Peyer's patch (tissue), 4 donors: Measurements from ENCODE around the gene SNX6.

Source experiments
- POLR2A ChIP-seq, 2 donors: fragments of 450-650 bp; IDR thresholded peaks; one replicate each; pipeline ENCODE4 v1.5.1; 2017; ENCODE audit warnings: antibody characterized with exemption in 2 of 2, mild to moderate bottlenecking in 2 of 2, moderate library complexity in 2 of 2
- TF ChIP-seq, protein P1 (sequence below), 6 experiments: fragments of 450-650 bp in 4 of 6; fragments of 200-600 bp in 2 of 6; sonication (generic) in 1 of 6; IDR thresholded peaks; one replicate each; pipeline ENCODE4 v1.5.1; 2017 to 2019; ENCODE audit warnings: antibody characterized with exemption in 6 of 6, mild to moderate bottlenecking in 3 of 6, moderate library complexity in 1 of 6

- no peak for TF ChIP-seq POLR2A (IDR thresholded peaks at IDR 0.05)
- TF ChIP-seq, protein P1, sequence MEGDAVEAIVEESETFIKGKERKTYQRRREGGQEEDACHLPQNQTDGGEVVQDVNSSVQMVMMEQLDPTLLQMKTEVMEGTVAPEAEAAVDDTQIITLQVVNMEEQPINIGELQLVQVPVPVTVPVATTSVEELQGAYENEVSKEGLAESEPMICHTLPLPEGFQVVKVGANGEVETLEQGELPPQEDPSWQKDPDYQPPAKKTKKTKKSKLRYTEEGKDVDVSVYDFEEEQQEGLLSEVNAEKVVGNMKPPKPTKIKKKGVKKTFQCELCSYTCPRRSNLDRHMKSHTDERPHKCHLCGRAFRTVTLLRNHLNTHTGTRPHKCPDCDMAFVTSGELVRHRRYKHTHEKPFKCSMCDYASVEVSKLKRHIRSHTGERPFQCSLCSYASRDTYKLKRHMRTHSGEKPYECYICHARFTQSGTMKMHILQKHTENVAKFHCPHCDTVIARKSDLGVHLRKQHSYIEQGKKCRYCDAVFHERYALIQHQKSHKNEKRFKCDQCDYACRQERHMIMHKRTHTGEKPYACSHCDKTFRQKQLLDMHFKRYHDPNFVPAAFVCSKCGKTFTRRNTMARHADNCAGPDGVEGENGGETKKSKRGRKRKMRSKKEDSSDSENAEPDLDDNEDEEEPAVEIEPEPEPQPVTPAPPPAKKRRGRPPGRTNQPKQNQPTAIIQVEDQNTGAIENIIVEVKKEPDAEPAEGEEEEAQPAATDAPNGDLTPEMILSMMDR (IDR thresholded peaks at IDR 0.05) = no peak
These were observed 46.4 kb downstream of the SNX6 start for GRCh38 chr14:34583525-34583924.
